ENCODE data around the gene LIN7A. TPM values are rescaled to one million over a fixed set of nuclear protein-coding genes. Genes with fewer than 3 reads are reported as not detected.

LIN7A gene
- total RNA-seq, 4 donors from 2014 or later = 7.4 to 31.0 (median 9.0) TPM

DNA sequence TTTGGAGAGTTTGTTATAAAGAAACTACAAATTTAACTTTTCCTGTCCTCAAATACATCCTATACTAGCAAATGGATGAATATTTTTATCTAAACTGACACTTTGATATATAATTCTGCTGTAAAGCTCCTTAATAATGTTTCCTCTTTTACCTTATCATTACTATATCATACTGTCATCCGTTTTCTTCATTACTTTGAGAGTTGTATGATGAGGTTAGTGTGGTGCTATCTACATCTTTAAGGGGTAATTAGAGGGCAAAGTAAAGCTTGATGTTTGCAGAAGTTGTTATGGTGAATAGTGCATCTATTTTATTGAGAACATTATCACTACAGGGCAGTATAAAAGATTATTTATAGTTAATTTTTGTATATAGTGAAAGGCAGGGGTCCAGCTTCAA is 36.1 kb downstream of the LIN7A start:
- H3K4me1 ChIP-seq = no peaks in the 10 kb centered on the region
- in situ Hi-C loops (cut with MboI; ENCODE audit: low pct_ligation_motif_present in 1 of 4, low pct_unique_long_range_greater_than_20kb in 1 of 4, low sequenced_read_pairs in 3 of 4) (no loop called here), intact Hi-C loops (cut with DNase I; ENCODE audit: low total_unique reads) (no loop called here)
- H3K9me3 ChIP-seq = no peaks in the 10 kb centered on the region
- TF ChIP-seq POLR2AphosphoS5 (IDR thresholded peaks at IDR 0.05) = no peak
- no peak for TF ChIP-seq POLR2A (IDR thresholded peaks at IDR 0.05)
- TF ChIP-seq, protein P1, sequence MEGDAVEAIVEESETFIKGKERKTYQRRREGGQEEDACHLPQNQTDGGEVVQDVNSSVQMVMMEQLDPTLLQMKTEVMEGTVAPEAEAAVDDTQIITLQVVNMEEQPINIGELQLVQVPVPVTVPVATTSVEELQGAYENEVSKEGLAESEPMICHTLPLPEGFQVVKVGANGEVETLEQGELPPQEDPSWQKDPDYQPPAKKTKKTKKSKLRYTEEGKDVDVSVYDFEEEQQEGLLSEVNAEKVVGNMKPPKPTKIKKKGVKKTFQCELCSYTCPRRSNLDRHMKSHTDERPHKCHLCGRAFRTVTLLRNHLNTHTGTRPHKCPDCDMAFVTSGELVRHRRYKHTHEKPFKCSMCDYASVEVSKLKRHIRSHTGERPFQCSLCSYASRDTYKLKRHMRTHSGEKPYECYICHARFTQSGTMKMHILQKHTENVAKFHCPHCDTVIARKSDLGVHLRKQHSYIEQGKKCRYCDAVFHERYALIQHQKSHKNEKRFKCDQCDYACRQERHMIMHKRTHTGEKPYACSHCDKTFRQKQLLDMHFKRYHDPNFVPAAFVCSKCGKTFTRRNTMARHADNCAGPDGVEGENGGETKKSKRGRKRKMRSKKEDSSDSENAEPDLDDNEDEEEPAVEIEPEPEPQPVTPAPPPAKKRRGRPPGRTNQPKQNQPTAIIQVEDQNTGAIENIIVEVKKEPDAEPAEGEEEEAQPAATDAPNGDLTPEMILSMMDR (IDR thresholded peaks at IDR 0.05) = no peak
- TF ChIP-seq EP300 (IDR thresholded peaks at IDR 0.05; ENCODE audit: low read depth) = no peak
- no peak for DNase-seq
- H3K27me3 ChIP-seq = no peaks in the 10 kb centered on the region
- WGBS, 2 donors (ENCODE audit: low coverage in 1 of 2) = 10 to 26% methylated on average over 1 of the region's 1 CpG
- no peak overlapping the region for H3K27ac ChIP-seq
- no peaks in the 10 kb centered on the region for H3K36me3 ChIP-seq
- H3K4me3 ChIP-seq = no peak overlapping the region

- TF ChIP-seq, protein P1 (IDR thresholded peaks at IDR 0.05) = no peak
- TF ChIP-seq POLR2A (IDR thresholded peaks at IDR 0.05) (no peak), EP300 (IDR thresholded peaks at IDR 0.05; ENCODE audit: low read depth) (no peak), POLR2AphosphoS5 (IDR thresholded peaks at IDR 0.05) (no peak)
- Histone ChIP-seq H3K27ac (no peak overlapping the region), H3K4me3 (no peak overlapping the region), H3K9me3 (no peaks in the 10 kb centered on the region), H3K36me3 (no peaks in the 10 kb centered on the region), H3K27me3 (no peaks in the 10 kb centered on the region), H3K4me1 (no peaks in the 10 kb centered on the region)
- 63 to 84% methylated on average over 3 of the region's 3 CpGs for WGBS, 2 donors (ENCODE audit: low coverage in 1 of 2)
- no peak for DNase-seq
- intact Hi-C loops (cut with DNase I; ENCODE audit: low total_unique reads) = no loop called here
- in situ Hi-C loops (cut with MboI; ENCODE audit: low pct_ligation_motif_present in 1 of 4, low pct_unique_long_range_greater_than_20kb in 1 of 4, low sequenced_read_pairs in 3 of 4) = no loop called here
These were observed 42.5 kb downstream of the LIN7A start for GRCh38 chr12:80895240-80895639.

DNA sequence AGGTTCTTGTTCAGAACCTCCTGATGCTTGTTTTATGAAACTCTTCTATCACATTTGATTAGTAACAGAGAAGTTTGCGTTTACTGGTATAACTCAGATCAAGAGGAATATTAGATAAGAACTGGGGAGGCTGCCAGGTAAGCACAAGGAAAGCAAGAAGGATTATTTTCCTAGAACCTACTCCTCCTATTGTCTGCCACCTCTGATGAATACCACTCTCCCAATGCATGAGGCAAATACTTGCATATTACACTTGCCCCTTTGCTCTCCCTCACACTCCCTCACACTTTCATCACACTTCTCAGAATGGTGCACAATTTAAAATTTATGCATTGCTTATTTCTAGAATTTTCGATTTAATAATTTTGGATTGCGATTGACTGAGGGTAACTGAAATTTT is 43.6 kb downstream of the LIN7A start:
- Histone ChIP-seq H3K4me3 (no peak overlapping the region), H3K27ac (no peak overlapping the region), H3K4me1 (no peaks in the 10 kb centered on the region), H3K27me3 (no peaks in the 10 kb centered on the region), H3K36me3 (no peaks in the 10 kb centered on the region), H3K9me3 (no peaks in the 10 kb centered on the region)
- DNase-seq = no peak
- in situ Hi-C loops (cut with MboI; ENCODE audit: low pct_ligation_motif_present in 1 of 4, low pct_unique_long_range_greater_than_20kb in 1 of 4, low sequenced_read_pairs in 3 of 4) = no loop called here
- intact Hi-C loops (cut with DNase I; ENCODE audit: low total_unique reads) = no loop called here
- 80 to 83% methylated on average over 2 to 3 of the region's 3 CpGs for WGBS, 2 donors (ENCODE audit: low coverage in 1 of 2)
- TF ChIP-seq, protein P1 (IDR thresholded peaks at IDR 0.05) = no peak
- TF ChIP-seq POLR2AphosphoS5 (IDR thresholded peaks at IDR 0.05) = no peak
- TF ChIP-seq POLR2A (IDR thresholded peaks at IDR 0.05) = no peak
- TF ChIP-seq EP300 (IDR thresholded peaks at IDR 0.05; ENCODE audit: low read depth) = no peak

GRCh38 chr12:80892597-80893445 is 44.9 kb downstream of the LIN7A start:
- DNase-seq = no peak
- Histone ChIP-seq H3K4me1 (no peaks in the 10 kb centered on the region), H3K9me3 (no peaks in the 10 kb centered on the region), H3K36me3 (no peaks in the 10 kb centered on the region), H3K4me3 (no peak overlapping the region), H3K27me3 (no peaks in the 10 kb centered on the region), H3K27ac (no peak overlapping the region)
- no peak for TF ChIP-seq POLR2A (IDR thresholded peaks at IDR 0.05)
- TF ChIP-seq POLR2AphosphoS5 (IDR thresholded peaks at IDR 0.05) = no peak
- 64 to 78% methylated on average over 6 to 7 of the region's 7 CpGs for WGBS, 2 donors (ENCODE audit: low coverage in 1 of 2)
- intact Hi-C loops (cut with DNase I; ENCODE audit: low total_unique reads) (no loop called here), in situ Hi-C loops (cut with MboI; ENCODE audit: low pct_ligation_motif_present in 1 of 4, low pct_unique_long_range_greater_than_20kb in 1 of 4, low sequenced_read_pairs in 3 of 4) (no loop called here)

Measured in transverse colon (tissue), 4 donors.